Breast epithelium (tissue), 3 donors: Measurements from ENCODE around the gene TCF4.

Experiments
- CTCF ChIP-seq, 3 donors: fragments of 450-650 bp; IDR thresholded peaks; one replicate each; pipeline ENCODE4 v1.5.1; 2016 to 2017; ENCODE audit warnings: antibody characterized with exemption in 3 of 3, mild to moderate bottlenecking in 3 of 3, moderate library complexity in 3 of 3
- POLR2A ChIP-seq: fragments of 450-650 bp; IDR thresholded peaks from one replicate; pipeline ENCODE4 v1.6.1; 2016; ENCODE audit warnings: antibody characterized with exemption, mild to moderate bottlenecking, moderate library complexity
- POLR2AphosphoS5 ChIP-seq, 3 donors: sonication (generic); formaldehyde crosslinking; IDR thresholded peaks; one replicate each; pipeline ENCODE4 v1.6.1; 2017; ENCODE audit warnings: antibody characterized with exemption in 3 of 3

- TF ChIP-seq CTCF (IDR thresholded peaks at IDR 0.05) (no peak), POLR2A (no peak), POLR2AphosphoS5 (IDR thresholded peaks at IDR 0.05) (no peak)
Observed at GRCh38 chr18:55339990-55340389, 248.0 kb downstream of the TCF4 start.
